DND-41 (cell line): ENCODE measurements around the gene SDC4.

Experiments used
- ATAC-seq: fragments of 200-7000 bp; cut with Tn5 transposase; 3 replicates; pipeline ENCODE4 v1.9.1; 2021; ENCODE audit warnings: low read depth; ENCODE audit not compliant: insufficient read depth
- DNase-seq: peaks from one replicate; pipeline ENCODE4 v3.0.0-alpha.2; 2020
- H2AFZ ChIP-seq: 2 replicates; pipeline ENCODE4 v1.6.0; 2012; ENCODE audit warnings: low read depth, low read length
- H3K27ac ChIP-seq: 2 replicates; pipeline ENCODE4 v1.5.1; 2012; ENCODE audit warnings: low read length, inconsistent platforms
- H3K27me3 ChIP-seq: fragments of 200-600 bp; sonication (generic); 2 replicates; pipeline ENCODE4 v1.6.0; 2012; ENCODE audit warnings: low read length, mild to moderate bottlenecking, inconsistent platforms; ENCODE audit not compliant: insufficient read depth, poor library complexity
- H3K36me3 ChIP-seq: 2 replicates; pipeline ENCODE4 v1.5.1; 2012; ENCODE audit warnings: low read length, inconsistent platforms; ENCODE audit not compliant: insufficient read depth
- H3K4me1 ChIP-seq: 2 replicates; pipeline ENCODE4 v1.5.1; 2012; ENCODE audit warnings: mild to moderate bottlenecking, low read length; ENCODE audit not compliant: insufficient read depth
- H3K4me2 ChIP-seq: 2 replicates; pipeline ENCODE4 v1.6.0; 2012; ENCODE audit warnings: mild to moderate bottlenecking, moderate library complexity, low read length, inconsistent platforms; ENCODE audit not compliant: insufficient read depth
- H3K4me3 ChIP-seq, 2 experiments: fragments of 200-600 bp in 1 of 2; shearing (Covaris generic) in 1 of 2; 2 replicates each; pipeline ENCODE4 v1.5.1; 2012 to 2016; ENCODE audit warnings: inconsistent platforms in 2 of 2, low read length in 2 of 2, mild to moderate bottlenecking in 2 of 2, low read depth in 1 of 2, moderate library complexity in 1 of 2
- H3K79me2 ChIP-seq: 2 replicates; pipeline ENCODE4 v1.6.0; 2012; ENCODE audit warnings: low read length, inconsistent platforms; ENCODE audit not compliant: insufficient read depth
- H3K9ac ChIP-seq: 2 replicates; pipeline ENCODE4 v1.6.0; 2012; ENCODE audit warnings: low read depth, mild to moderate bottlenecking, inconsistent platforms, low read length, moderate library complexity
- H3K9me3 ChIP-seq: 2 replicates; pipeline ENCODE4 v1.5.1; 2012; ENCODE audit warnings: low read length, moderate library complexity, mild to moderate bottlenecking, inconsistent platforms; ENCODE audit not compliant: insufficient read depth, severe bottlenecking
- H4K20me1 ChIP-seq: 2 replicates; pipeline ENCODE4 v1.6.0; 2012; ENCODE audit warnings: low read length; ENCODE audit not compliant: insufficient read depth
- EZH2 ChIP-seq: IDR thresholded peaks from 3 replicates; pipeline ENCODE4 v1.6.1; 2012; ENCODE audit warnings: borderline replicate concordance, low read depth, mild to moderate bottlenecking, moderate library complexity, low read length, inconsistent platforms; ENCODE audit not compliant: severe bottlenecking
- TF ChIP-seq, protein P1 (sequence below): IDR thresholded peaks from 2 replicates; pipeline ENCODE4 v1.5.1; 2012; ENCODE audit warnings: borderline replicate concordance, low read length, moderate library complexity, mild to moderate bottlenecking; ENCODE audit not compliant: poor library complexity, severe bottlenecking; ENCODE audit errors: extremely low read depth

The SDC4 gene

DNA sequence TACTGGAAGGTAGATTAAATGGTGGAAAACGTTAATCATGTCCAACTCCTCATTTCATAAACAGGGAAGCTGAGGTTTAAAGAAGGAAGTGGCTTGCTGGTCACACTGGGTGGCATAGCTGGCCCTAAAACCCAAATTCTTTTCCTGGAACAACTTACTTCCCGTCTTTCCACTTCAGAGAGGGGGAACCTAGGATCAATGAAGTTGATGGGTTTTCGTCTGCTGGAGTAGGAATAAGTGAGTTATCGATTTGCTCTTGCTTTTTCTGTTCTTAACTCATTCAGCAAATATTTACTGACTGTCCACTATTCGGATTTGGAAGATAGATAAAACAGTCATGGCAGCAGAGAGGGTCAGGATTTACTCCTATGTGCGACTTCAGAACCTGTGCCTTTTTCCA, 13.6 kb upstream of the SDC4 start:
- Histone ChIP-seq H3K4me1 (peaks cover 26% of the 10 kb centered on the region), H3K4me3 (no peak overlapping the region), H2AFZ (peak overlapping the region; percentile 36), H3K9ac (no peak overlapping the region), H3K36me3 (peaks cover 16% of the 10 kb centered on the region), H3K9me3 (no peaks in the 10 kb centered on the region), H3K27ac (no peak overlapping the region), H4K20me1 (peaks cover 10% of the 10 kb centered on the region), H3K27me3 (no peaks in the 10 kb centered on the region), H3K4me2 (peak overlapping the region; percentile 97; the same call in 1 of the 2 replicates), H3K79me2 (peaks cover 25% of the 10 kb centered on the region)
- ATAC-seq = no peak
- no peak for TF ChIP-seq EZH2
- TF ChIP-seq, protein P1, sequence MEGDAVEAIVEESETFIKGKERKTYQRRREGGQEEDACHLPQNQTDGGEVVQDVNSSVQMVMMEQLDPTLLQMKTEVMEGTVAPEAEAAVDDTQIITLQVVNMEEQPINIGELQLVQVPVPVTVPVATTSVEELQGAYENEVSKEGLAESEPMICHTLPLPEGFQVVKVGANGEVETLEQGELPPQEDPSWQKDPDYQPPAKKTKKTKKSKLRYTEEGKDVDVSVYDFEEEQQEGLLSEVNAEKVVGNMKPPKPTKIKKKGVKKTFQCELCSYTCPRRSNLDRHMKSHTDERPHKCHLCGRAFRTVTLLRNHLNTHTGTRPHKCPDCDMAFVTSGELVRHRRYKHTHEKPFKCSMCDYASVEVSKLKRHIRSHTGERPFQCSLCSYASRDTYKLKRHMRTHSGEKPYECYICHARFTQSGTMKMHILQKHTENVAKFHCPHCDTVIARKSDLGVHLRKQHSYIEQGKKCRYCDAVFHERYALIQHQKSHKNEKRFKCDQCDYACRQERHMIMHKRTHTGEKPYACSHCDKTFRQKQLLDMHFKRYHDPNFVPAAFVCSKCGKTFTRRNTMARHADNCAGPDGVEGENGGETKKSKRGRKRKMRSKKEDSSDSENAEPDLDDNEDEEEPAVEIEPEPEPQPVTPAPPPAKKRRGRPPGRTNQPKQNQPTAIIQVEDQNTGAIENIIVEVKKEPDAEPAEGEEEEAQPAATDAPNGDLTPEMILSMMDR = no peak
- DNase-seq = no peak

DNA sequence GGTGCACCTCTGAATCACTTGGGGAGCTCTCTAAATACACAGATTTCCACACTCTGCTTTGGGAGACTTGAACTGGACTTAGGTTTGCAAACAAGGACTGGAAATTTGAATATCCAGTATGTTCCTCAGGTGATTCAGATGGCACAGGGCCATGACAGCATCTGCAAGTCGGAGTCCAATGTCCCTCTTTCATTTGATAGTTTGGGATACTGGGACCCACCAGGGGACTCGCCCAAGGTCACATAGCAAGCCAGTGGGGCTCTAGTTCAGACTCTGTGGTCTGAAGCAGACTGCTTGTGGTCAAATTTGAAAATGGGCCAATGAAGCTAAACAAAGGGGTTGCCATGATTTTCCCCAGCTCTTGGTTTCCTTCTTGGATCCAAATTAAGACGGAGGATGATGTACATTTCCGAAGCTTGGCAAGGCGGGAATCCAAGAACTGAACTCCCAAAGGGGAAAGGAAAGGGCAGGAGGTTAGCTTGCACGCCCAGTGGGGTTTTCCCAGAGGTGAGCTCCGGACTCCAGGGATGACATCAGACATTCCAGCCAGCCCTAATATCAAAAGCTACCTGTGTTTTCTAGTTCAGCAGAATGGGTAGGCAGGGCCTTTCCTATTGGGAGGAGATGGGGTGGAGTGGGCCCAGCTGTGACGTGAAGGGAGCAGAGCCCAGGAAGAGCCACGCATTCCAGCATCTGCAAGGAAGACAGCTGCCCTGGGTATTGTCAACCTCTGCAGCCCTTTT, 11.4 kb upstream of the SDC4 start:
- DNase-seq (no peak), ATAC-seq (no peak)
- Histone ChIP-seq H3K27me3 (peaks cover 6% of the 10 kb centered on the region), H4K20me1 (peaks cover 7% of the 10 kb centered on the region), H3K4me3 (no peak overlapping the region), H3K4me2 (no peak overlapping the region), H3K79me2 (peaks cover 13% of the 10 kb centered on the region), H3K27ac (no peak overlapping the region), H3K9ac (no peak overlapping the region), H3K4me1 (peaks cover 21% of the 10 kb centered on the region), H3K9me3 (no peaks in the 10 kb centered on the region), H2AFZ (no peak overlapping the region), H3K36me3 (no peaks in the 10 kb centered on the region; the same call in 1 of the 2 replicates)
- TF ChIP-seq EZH2 = no peak
- TF ChIP-seq, protein P1 = no peak

DNA sequence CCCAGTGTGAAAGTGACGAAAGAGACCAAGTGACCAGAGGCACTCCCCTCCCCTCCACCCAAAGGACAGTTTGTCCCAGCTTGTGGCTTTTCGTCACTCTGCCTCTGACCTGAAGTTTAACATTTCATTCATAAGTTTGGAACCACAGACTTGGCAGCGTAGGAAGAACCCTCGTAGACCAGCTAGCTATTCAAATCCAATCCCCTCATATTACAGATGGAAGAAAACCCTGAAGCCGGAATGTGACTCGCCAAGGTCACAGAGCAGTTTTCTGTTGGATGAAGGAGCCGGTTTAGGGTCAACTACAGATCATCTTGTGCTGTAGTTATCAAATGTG, 10.8 kb upstream of the SDC4 start:
- Histone ChIP-seq H3K4me1 (peaks cover 17% of the 10 kb centered on the region), H3K4me2 (no peak overlapping the region), H3K9me3 (no peaks in the 10 kb centered on the region), H3K27me3 (peaks cover 9% of the 10 kb centered on the region), H4K20me1 (peaks cover 7% of the 10 kb centered on the region), H3K4me3 (no peak overlapping the region), H3K9ac (no peak overlapping the region), H3K27ac (no peak overlapping the region), H3K36me3 (no peaks in the 10 kb centered on the region; the same call in 1 of the 2 replicates), H3K79me2 (peaks cover 10% of the 10 kb centered on the region), H2AFZ (no peak overlapping the region)
- TF ChIP-seq, protein P1 = no peak
- no peak for TF ChIP-seq EZH2
- DNase-seq = no peak
- ATAC-seq = no peak
